Measurements from ENCODE around the gene ADAM10.

- TF ChIP-seq CTCF (IDR thresholded peaks at IDR 0.05) = no peak
- TF ChIP-seq POLR2A (IDR thresholded peaks at IDR 0.05) = no peak
Observed at GRCh38 chr15:58626378-58626777, 123.1 kb downstream of the ADAM10 start.
